Mesothelial cell of epicardium (in vitro differentiated cells): ENCODE measurements around the gene BORCS5. TPM values are rescaled to one million over a fixed set of nuclear protein-coding genes. Genes with fewer than 3 reads are reported as not detected.
"Not testable (repeated sequence)": the region's sequence is repeated elsewhere in the genome, so short reads cannot be mapped to it uniquely, and the experiment has no call there.

ENCODE experiments used
- DNase-seq, 2 experiments: peaks; one replicate each; pipeline ENCODE4 v3.0.0; 2021; ENCODE audit warnings: low spot score in 2 of 2; ENCODE audit not compliant: unreplicated experiment in 2 of 2
- H3K27ac Mint-ChIP-seq: 2 replicates; pipeline ENCODE4 v1.8.0; 2021; ENCODE audit warnings: mixed read lengths
- H3K27me3 Mint-ChIP-seq: 2 replicates; pipeline ENCODE4 v1.8.0; 2021; ENCODE audit warnings: low read depth, mixed read lengths
- H3K36me3 Mint-ChIP-seq: 2 replicates; pipeline ENCODE4 v1.8.0; 2021; ENCODE audit warnings: mixed read lengths
- H3K4me1 Mint-ChIP-seq: 2 replicates; pipeline ENCODE4 v1.8.0; 2021; ENCODE audit warnings: mixed read lengths
- H3K4me3 Mint-ChIP-seq: 2 replicates; pipeline ENCODE4 v1.8.0; 2021; ENCODE audit warnings: mild to moderate bottlenecking, moderate library complexity, mixed read lengths
- H3K9me3 Mint-ChIP-seq: 2 replicates; pipeline ENCODE4 v1.8.0; 2021; ENCODE audit warnings: mixed read lengths
- CTCF ChIP-seq: fragments of 200-600 bp; sonication (generic); IDR thresholded peaks from one replicate; pipeline ENCODE4 v1.5.0; 2021; ENCODE audit warnings: antibody characterized with exemption; ENCODE audit not compliant: unreplicated experiment
- total RNA-seq: library from RNA; stranded (reverse); gene quantifications from 3 replicates; pipeline ENCODE4 v1.2.1, GENCODE V29; 2021

The BORCS5 gene
- total RNA-seq, 1 donor from 2014 or later: 11.0 TPM

- Mint-ChIP-seq H3K36me3 (peaks cover 5% of the 10 kb centered on the region), H3K4me1 (peaks cover 28% of the 10 kb centered on the region), H3K9me3 (no peaks in the 10 kb centered on the region), H3K4me3 (no peak overlapping the region), H3K27ac (no peak overlapping the region), H3K27me3 (no peaks in the 10 kb centered on the region)
- DNase-seq: no peak
- no peak for TF ChIP-seq CTCF
Measured at GRCh38 chr12:12499909-12500604, 143.2 kb downstream of the BORCS5 start.

- Mint-ChIP-seq H3K4me3 (no peak overlapping the region), H3K27me3 (no peaks in the 10 kb centered on the region), H3K36me3 (peaks cover 5% of the 10 kb centered on the region), H3K4me1 (peaks cover 36% of the 10 kb centered on the region), H3K9me3 (no peaks in the 10 kb centered on the region), H3K27ac (no peak overlapping the region)
- no peak for TF ChIP-seq CTCF
- DNase-seq: no peak
Measured at GRCh38 chr12:12501121-12501520, 144.2 kb downstream of the BORCS5 start.

GRCh38 chr12:12502130-12502814 is 145.4 kb downstream of the BORCS5 start:
- H3K27me3 Mint-ChIP-seq, H3K9me3 Mint-ChIP-seq, H3K36me3 Mint-ChIP-seq, DNase-seq, H3K27ac Mint-ChIP-seq, H3K4me3 Mint-ChIP-seq: not testable (repeated sequence)
- H3K4me1 Mint-ChIP-seq: peaks cover 44% of the 10 kb centered on the region

GRCh38 chr12:12502815-12503151 is 145.9 kb downstream of the BORCS5 start:
- Mint-ChIP-seq H3K27me3 (no peaks in the 10 kb centered on the region), H3K4me3 (no peak overlapping the region), H3K9me3 (no peaks in the 10 kb centered on the region), H3K27ac (no peak overlapping the region), H3K4me1 (peaks cover 44% of the 10 kb centered on the region), H3K36me3 (peaks cover 5% of the 10 kb centered on the region)
- no peak for DNase-seq
- no peak for TF ChIP-seq CTCF

GRCh38 chr12:12503384-12504078 is 146.7 kb downstream of the BORCS5 start:
- Mint-ChIP-seq H3K4me3 (no peak overlapping the region), H3K27me3 (no peaks in the 10 kb centered on the region), H3K36me3 (peaks cover 5% of the 10 kb centered on the region), H3K9me3 (no peaks in the 10 kb centered on the region), H3K27ac (peak overlapping the region; percentile 50), H3K4me1 (peaks cover 49% of the 10 kb centered on the region)
- DNase-seq: no peak
- TF ChIP-seq CTCF: no peak
